IPS-20b (cell line): Measurements from ENCODE around the gene DYRK1B.
A peak's percentile ranks its signal among the peaks of the same experiment; 100 is the strongest.

Source experiments
- H3K27ac ChIP-seq: one replicate; pipeline ENCODE4 v1.5.1; 2013; ENCODE audit warnings: low read length
- H3K27me3 ChIP-seq: 2 replicates; pipeline ENCODE4 v1.6.1; 2013; ENCODE audit warnings: mild to moderate bottlenecking, low read length, inconsistent platforms; ENCODE audit not compliant: insufficient read depth
- H3K36me3 ChIP-seq: 2 replicates; pipeline ENCODE4 v1.6.1; 2013; ENCODE audit warnings: low read depth, mild to moderate bottlenecking, inconsistent platforms, low read length, moderate library complexity; ENCODE audit not compliant: insufficient read depth
- H3K4me1 ChIP-seq: 2 replicates; pipeline ENCODE4 v1.6.1; 2013; ENCODE audit warnings: mild to moderate bottlenecking, control low read depth, inconsistent platforms, low read length, moderate library complexity; ENCODE audit not compliant: insufficient read depth
- H3K4me3 ChIP-seq: 2 replicates; pipeline ENCODE4 v1.5.1; 2013; ENCODE audit warnings: mild to moderate bottlenecking, low read length, inconsistent platforms
- H3K9ac ChIP-seq: 2 replicates; pipeline ENCODE4 v1.6.1; 2013; ENCODE audit warnings: low read depth, mild to moderate bottlenecking, inconsistent platforms, low read length, moderate library complexity
- H3K9me3 ChIP-seq: 2 replicates; pipeline ENCODE4 v1.6.1; 2013; ENCODE audit warnings: mild to moderate bottlenecking, low read depth, low read length, inconsistent platforms; ENCODE audit not compliant: insufficient read depth

The DYRK1B gene

GRCh38 chr19:39850892-39851291, 16.9 kb upstream of the DYRK1B start:
- Histone ChIP-seq H3K9ac (no peak overlapping the region), H3K9me3 (no peaks in the 10 kb centered on the region), H3K4me1 (peaks cover 8% of the 10 kb centered on the region; the same call in 1 of the 2 replicates), H3K4me3 (no peak overlapping the region), H3K27ac (no peak overlapping the region), H3K36me3 (no peaks in the 10 kb centered on the region), H3K27me3 (no peaks in the 10 kb centered on the region)

- H3K4me1 ChIP-seq: peaks cover 16% of the 10 kb centered on the region
- H3K36me3 ChIP-seq: no peaks in the 10 kb centered on the region
- H3K27ac ChIP-seq: no peak overlapping the region
- no peak overlapping the region for H3K9ac ChIP-seq
- no peaks in the 10 kb centered on the region for H3K9me3 ChIP-seq
- H3K27me3 ChIP-seq: no peaks in the 10 kb centered on the region
- H3K4me3 ChIP-seq: no peak overlapping the region
These were observed 14.4 kb upstream of the DYRK1B start for GRCh38 chr19:39848392-39848791.

- peaks cover 19% of the 10 kb centered on the region for H3K4me1 ChIP-seq
- no peaks in the 10 kb centered on the region for H3K27me3 ChIP-seq
- no peaks in the 10 kb centered on the region for H3K9me3 ChIP-seq
- H3K9ac ChIP-seq: no peak overlapping the region
- H3K27ac ChIP-seq: no peak overlapping the region
- no peak overlapping the region for H3K4me3 ChIP-seq
- no peaks in the 10 kb centered on the region for H3K36me3 ChIP-seq
These were observed 13.6 kb upstream of the DYRK1B start for GRCh38 chr19:39847525-39847924.

GRCh38 chr19:39846678-39847486, 12.9 kb upstream of the DYRK1B start:
- Histone ChIP-seq H3K9ac (peak overlapping the region; percentile 88; the same call in 1 of the 2 replicates), H3K4me3 (peak overlapping the region; percentile 84), H3K4me1 (peaks cover 19% of the 10 kb centered on the region), H3K27ac (no peak overlapping the region), H3K36me3 (no peaks in the 10 kb centered on the region), H3K9me3 (no peaks in the 10 kb centered on the region), H3K27me3 (no peaks in the 10 kb centered on the region)

GRCh38 chr19:39845933-39846677, 12.1 kb upstream of the DYRK1B start, which contains the start of gene FBL:
FBL (minus strand) TSS chr19:39846379; CDS start chr19:39846300, 79 bp downstream.
- H3K27me3 ChIP-seq: no peaks in the 10 kb centered on the region

GRCh38 chr19:39845584-39845932, 11.6 kb upstream of the DYRK1B start:
- Histone ChIP-seq H3K9me3 (no peaks in the 10 kb centered on the region), H3K4me3 (peak overlapping the region; percentile 84), H3K4me1 (peaks cover 19% of the 10 kb centered on the region), H3K27me3 (no peaks in the 10 kb centered on the region), H3K36me3 (peaks cover 11% of the 10 kb centered on the region), H3K9ac (peak overlapping the region; percentile 88), H3K27ac (peak overlapping the region; percentile 10)

More at GRCh38 chr19:39845933-39846677, 12.1 kb upstream of the DYRK1B start, which contains the start of gene FBL:
- H3K9ac ChIP-seq: peak within 1 kb of the TSS; percentile 88
- H3K36me3 ChIP-seq: peaks cover 6% of the 10 kb centered on the region
- H3K4me1 ChIP-seq: peaks cover 19% of the 10 kb centered on the region
- H3K27ac ChIP-seq: peak within 1 kb of the TSS; percentile 10
- no peaks in the 10 kb centered on the region for H3K9me3 ChIP-seq
- H3K4me3 ChIP-seq: peak within 1 kb of the TSS; percentile 84

- Histone ChIP-seq H3K4me1 (peaks cover 19% of the 10 kb centered on the region), H3K27me3 (no peaks in the 10 kb centered on the region)
These were observed 11.2 kb upstream of the DYRK1B start for GRCh38 chr19:39845172-39845571.

GRCh38 chr19:39843919-39844793, 10.2 kb upstream of the DYRK1B start:
- Histone ChIP-seq H3K27me3 (no peaks in the 10 kb centered on the region), H3K4me1 (peaks cover 19% of the 10 kb centered on the region), H3K4me3 (peak overlapping the region; percentile 84), H3K9me3 (no peaks in the 10 kb centered on the region), H3K9ac (peak overlapping the region; percentile 88; the same call in 1 of the 2 replicates), H3K36me3 (peaks cover 25% of the 10 kb centered on the region), H3K27ac (no peak overlapping the region)

More at GRCh38 chr19:39845172-39845571, 11.2 kb upstream of the DYRK1B start:
- peaks cover 15% of the 10 kb centered on the region for H3K36me3 ChIP-seq
- H3K27ac ChIP-seq: no peak overlapping the region
- peak overlapping the region; percentile 88 for H3K9ac ChIP-seq
- no peaks in the 10 kb centered on the region for H3K9me3 ChIP-seq
- H3K4me3 ChIP-seq: peak overlapping the region; percentile 84

- H3K27me3 ChIP-seq: no peaks in the 10 kb centered on the region
- H3K9me3 ChIP-seq: no peaks in the 10 kb centered on the region
- no peak overlapping the region for H3K27ac ChIP-seq
- no peak overlapping the region; the same call in 1 of the 2 replicates for H3K9ac ChIP-seq
- peaks cover 38% of the 10 kb centered on the region for H3K36me3 ChIP-seq
- no peak overlapping the region for H3K4me3 ChIP-seq
- H3K4me1 ChIP-seq: peaks cover 19% of the 10 kb centered on the region
These were observed 8.9 kb upstream of the DYRK1B start for GRCh38 chr19:39842693-39843435.

- Histone ChIP-seq H3K36me3 (peaks cover 56% of the 10 kb centered on the region), H3K9me3 (no peaks in the 10 kb centered on the region), H3K9ac (no peak overlapping the region), H3K27me3 (no peaks in the 10 kb centered on the region), H3K27ac (no peak overlapping the region), H3K4me1 (peaks cover 11% of the 10 kb centered on the region), H3K4me3 (no peak overlapping the region)
These were observed 7.1 kb upstream of the DYRK1B start for GRCh38 chr19:39841041-39841440.
